Epithelial cell of esophagus (primary cell): ENCODE data around the gene KRT14.
A peak's percentile ranks its signal among the peaks of the same experiment; 100 is the strongest.
"Not testable (repeated sequence)": the region's sequence is repeated elsewhere in the genome, so short reads cannot be mapped to it uniquely, and the experiment has no call there.

Experiments used
- DNase-seq: peaks from one replicate; pipeline ENCODE4 v3.0.0; 2010; ENCODE audit warnings: low read depth
- H3K4me3 ChIP-seq: 2 replicates; pipeline ENCODE4 v1.5.1; 2011; ENCODE audit warnings: mild to moderate bottlenecking, low read length, control low read depth
- CTCF ChIP-seq: IDR thresholded peaks from 2 replicates; pipeline ENCODE4 v1.5.1; 2011; ENCODE audit warnings: low read depth, mild to moderate bottlenecking, low read length, control low read depth, inconsistent platforms; ENCODE audit not compliant: insufficient read depth; ENCODE audit errors: missing control alignments

Gene KRT14

GRCh38 chr17:41589301-41589700 is 2.6 kb upstream of the KRT14 start:
- no peak for TF ChIP-seq CTCF
- no peak for DNase-seq
- no peak overlapping the region for H3K4me3 ChIP-seq

- DNase-seq = peak; percentile 92
- no peak overlapping the region for H3K4me3 ChIP-seq
- TF ChIP-seq CTCF = no peak
These were observed 1.6 kb upstream of the KRT14 start for GRCh38 chr17:41588126-41588810.

- DNase-seq = no peak
- H3K4me3 ChIP-seq = peak overlapping the region; percentile 84
- no peak for TF ChIP-seq CTCF
These were observed 1.2 kb downstream of the KRT14 start for GRCh38 chr17:41585301-41586056.

GRCh38 chr17:41584331-41584927 is 2.3 kb downstream of the KRT14 start:
- not testable (repeated sequence) for DNase-seq
- H3K4me3 ChIP-seq = peak overlapping the region; percentile 84

GRCh38 chr17:41583137-41584127 is 3.3 kb downstream of the KRT14 start:
- TF ChIP-seq CTCF = peak; percentile 19
- DNase-seq = peak; percentile 82
- peak overlapping the region; percentile 84 for H3K4me3 ChIP-seq

GRCh38 chr17:41582061-41582968 is 4.4 kb downstream of the KRT14 start:
- not testable (repeated sequence) for H3K4me3 ChIP-seq

More at GRCh38 chr17:41582061-41582968, 4.4 kb downstream of the KRT14 start:
- DNase-seq = peak; percentile 82
